NOMO-1 treated with DMSO at 0.1 percent for 48 hours (cell line): ENCODE data around the gene SV2B.
A peak's percentile ranks its signal among the peaks of the same experiment; 100 is the strongest.

Source experiments
- DNase-seq: peaks from one replicate; lab custom pipeline; 2025; ENCODE audit not compliant: unreplicated experiment; lab: John Stamatoyannopoulos, UW

Gene SV2B

GRCh38 chr15:91263632-91264531 is 163.8 kb downstream of the SV2B start:
- no peak for DNase-seq

DNA sequence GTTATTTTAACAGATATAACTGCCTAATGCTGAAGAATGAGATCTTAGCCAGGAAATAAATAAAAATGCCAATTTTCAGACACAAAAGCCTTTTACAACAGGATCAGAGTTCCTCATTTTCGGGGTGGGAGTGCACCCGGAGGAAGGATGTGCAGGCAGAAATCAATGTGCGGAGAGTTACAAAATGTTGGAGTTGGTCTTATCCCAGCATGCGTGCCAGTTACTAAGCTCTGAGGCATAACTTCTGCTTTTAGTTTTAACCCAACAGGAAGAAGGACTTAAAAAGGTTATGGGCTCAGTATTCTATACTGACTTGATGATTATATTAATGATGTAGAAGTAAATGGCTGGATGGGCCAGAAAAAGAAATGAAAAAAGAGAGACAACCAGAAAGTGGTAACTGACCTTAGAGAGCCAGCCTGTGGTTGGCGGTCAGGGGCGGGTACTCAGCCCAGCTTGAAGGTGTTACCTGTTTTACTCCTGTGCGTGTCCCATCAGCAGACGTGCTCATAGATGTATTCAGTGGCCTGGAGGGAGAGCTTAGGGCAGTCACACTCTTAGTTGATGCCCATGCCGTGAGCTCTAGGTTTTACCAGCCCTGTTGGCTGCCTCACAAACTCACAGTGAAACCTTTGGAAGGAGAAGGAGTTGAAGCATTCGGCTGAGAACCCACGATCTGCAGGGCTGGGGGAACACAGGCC is 164.7 kb downstream of the SV2B start:
- peak; percentile 88 for DNase-seq

GRCh38 chr15:91265416-91265940 is 165.4 kb downstream of the SV2B start:
- no peak for DNase-seq

GRCh38 chr15:91268510-91268909 is 168.5 kb downstream of the SV2B start:
- DNase-seq = no peak

- no peak for DNase-seq
Observed at GRCh38 chr15:91270747-91271146, 170.7 kb downstream of the SV2B start.

- DNase-seq = peak; percentile 65
Observed at GRCh38 chr15:91271565-91272153, 171.6 kb downstream of the SV2B start.

- no peak for DNase-seq
Observed at GRCh38 chr15:91275844-91276243, 175.8 kb downstream of the SV2B start.

DNA sequence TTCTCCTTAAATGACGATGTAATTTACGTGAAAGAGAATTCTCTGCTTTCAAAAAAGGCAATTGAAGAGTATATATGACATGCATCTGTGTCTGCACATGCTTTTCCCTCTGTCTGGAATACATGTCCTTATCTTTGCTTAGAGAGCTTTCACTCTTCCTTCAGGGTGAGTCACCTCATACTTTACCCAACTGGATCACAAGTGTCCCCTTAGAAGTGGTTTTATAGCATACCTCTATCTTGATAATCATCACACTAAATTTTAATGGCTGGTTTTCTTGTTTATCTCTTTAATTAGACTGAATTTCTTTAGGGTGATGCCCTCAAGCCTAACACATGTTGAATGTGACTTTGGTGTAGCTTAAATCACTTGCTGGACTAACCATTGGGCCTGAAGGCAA is 178.9 kb downstream of the SV2B start:
- DNase-seq = no peak

DNA sequence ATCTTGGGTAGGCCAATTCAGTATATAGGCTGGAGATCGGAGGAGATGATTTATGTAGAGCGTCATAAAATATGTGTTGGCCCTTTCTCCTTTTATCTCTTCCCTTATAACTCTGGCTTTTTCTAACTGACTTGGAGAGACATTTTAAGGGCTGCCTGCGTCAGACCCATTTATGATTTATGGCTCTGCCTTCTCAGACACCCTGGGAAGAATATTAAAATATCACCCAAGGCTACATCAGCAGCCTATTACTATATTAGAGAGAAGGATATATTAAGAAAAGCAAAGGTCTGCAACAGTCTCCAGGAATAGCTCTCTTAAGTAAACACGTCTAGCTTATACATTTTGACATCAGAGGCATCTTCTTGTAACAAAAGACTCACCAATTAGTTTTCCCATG is 179.4 kb downstream of the SV2B start:
- DNase-seq = no peak

GRCh38 chr15:91281947-91282346 is 181.9 kb downstream of the SV2B start:
- DNase-seq = no peak

GRCh38 chr15:91282486-91282885 is 182.4 kb downstream of the SV2B start:
- DNase-seq = no peak

GRCh38 chr15:91283155-91283554 is 183.1 kb downstream of the SV2B start:
- DNase-seq = no peak

DNA sequence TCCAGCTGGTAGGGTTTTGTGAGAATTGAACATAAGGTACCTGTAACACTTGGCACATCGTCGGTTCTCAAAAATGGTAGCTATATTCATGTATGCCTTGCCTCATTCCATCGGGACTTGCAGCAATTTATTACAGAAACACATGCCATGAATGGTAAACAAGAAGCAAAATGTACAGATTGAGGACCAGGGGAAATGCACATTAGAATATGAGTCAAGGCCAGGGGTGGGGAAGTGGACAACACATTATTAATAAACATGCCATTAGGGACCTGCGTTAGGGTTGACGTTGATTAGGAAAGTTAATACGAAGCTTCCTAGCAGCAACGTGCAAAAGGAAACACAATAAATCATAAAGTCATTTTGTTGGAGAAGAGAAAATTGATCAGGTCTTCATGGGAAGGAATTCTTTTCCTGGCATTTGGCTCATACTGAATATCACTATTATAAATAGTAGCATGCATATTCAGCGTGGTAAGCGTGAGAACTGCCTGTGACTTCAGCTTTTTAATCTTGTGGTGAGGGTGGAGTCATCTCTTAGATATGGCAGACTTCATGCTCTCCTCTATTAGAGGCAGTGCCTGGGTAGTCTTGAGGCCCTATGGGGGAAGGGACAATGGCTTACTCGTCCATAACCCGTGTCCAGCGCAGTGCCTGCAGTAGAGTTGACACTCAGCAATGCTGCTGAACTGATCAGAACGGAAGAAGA is 184.9 kb downstream of the SV2B start:
- DNase-seq = no peak

GRCh38 chr15:91289324-91289723 is 189.3 kb downstream of the SV2B start:
- DNase-seq = peak; percentile 60

DNA sequence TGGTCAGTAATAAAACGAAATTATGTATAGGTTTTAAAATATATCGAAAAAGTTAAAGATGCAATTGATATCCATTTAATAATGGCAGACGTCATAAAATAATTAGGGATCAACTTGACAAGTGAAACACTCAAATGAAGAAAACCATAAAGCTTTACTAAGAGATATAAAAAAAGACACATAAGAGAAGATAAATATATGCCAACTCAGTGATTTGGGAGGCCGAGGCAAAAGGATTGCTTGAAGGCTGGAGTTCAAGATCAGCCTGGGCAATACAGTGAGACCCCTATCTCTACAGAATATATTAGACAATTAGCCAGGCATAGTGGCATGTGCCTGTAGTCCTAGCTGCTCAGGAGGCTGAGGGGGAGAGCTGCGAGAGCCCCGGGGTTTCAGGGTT is 190.5 kb downstream of the SV2B start:
- no peak for DNase-seq

GRCh38 chr15:91291673-91292072 is 191.6 kb downstream of the SV2B start:
- DNase-seq = peak; percentile 76

GRCh38 chr15:91294344-91294743 is 194.3 kb downstream of the SV2B start:
- no peak for DNase-seq

- DNase-seq = no peak
Observed at GRCh38 chr15:91294795-91295194, 194.7 kb downstream of the SV2B start.

GRCh38 chr15:91298101-91298500 is 198.0 kb downstream of the SV2B start:
- no peak for DNase-seq

- DNase-seq = peak; percentile 57
Observed at GRCh38 chr15:91302588-91303439, 202.8 kb downstream of the SV2B start.
